Neural crest cell (in vitro differentiated cells): ENCODE measurements around the gene CNTNAP2. TPM values are rescaled to one million over a fixed set of nuclear protein-coding genes. Genes with fewer than 3 reads are reported as not detected.

Source experiments
- DNase-seq: peaks from one replicate; pipeline ENCODE4 v3.0.0; 2021; ENCODE audit warnings: low read depth, mixed read lengths, low spot score
- H3K27ac Mint-ChIP-seq: one replicate; pipeline ENCODE4 v1.8.0; 2021; ENCODE audit warnings: mild to moderate bottlenecking, mixed read lengths; ENCODE audit not compliant: unreplicated experiment
- H3K27me3 Mint-ChIP-seq: 2 replicates; pipeline ENCODE4 v1.8.0; 2021; ENCODE audit warnings: low read depth, mild to moderate bottlenecking, mixed read lengths
- H3K36me3 Mint-ChIP-seq: 2 replicates; pipeline ENCODE4 v1.8.0; 2021; ENCODE audit warnings: low read depth, mild to moderate bottlenecking, mixed read lengths
- H3K4me1 Mint-ChIP-seq: 2 replicates; pipeline ENCODE4 v1.8.0; 2021; ENCODE audit warnings: mixed read lengths
- H3K4me3 Mint-ChIP-seq: one replicate; pipeline ENCODE4 v1.8.0; 2021; ENCODE audit warnings: mild to moderate bottlenecking, mixed read lengths
- H3K9me3 Mint-ChIP-seq: 2 replicates; pipeline ENCODE4 v1.8.0; 2021; ENCODE audit warnings: mixed read lengths
- total RNA-seq: library from RNA; stranded (reverse); gene quantifications from 2 replicates; pipeline ENCODE4 v1.2.1, GENCODE V29; 2021
- TF ChIP-seq, protein P1 (sequence below): fragments of 200-600 bp; sonication (generic); conservative IDR thresholded peaks from 2 replicates; pipeline ENCODE4 v1.5.0; 2021; ENCODE audit warnings: antibody characterized with exemption, mild to moderate bottlenecking

Gene CNTNAP2
- total RNA-seq, 1 donor from 2014 or later = 12.9 TPM

DNA sequence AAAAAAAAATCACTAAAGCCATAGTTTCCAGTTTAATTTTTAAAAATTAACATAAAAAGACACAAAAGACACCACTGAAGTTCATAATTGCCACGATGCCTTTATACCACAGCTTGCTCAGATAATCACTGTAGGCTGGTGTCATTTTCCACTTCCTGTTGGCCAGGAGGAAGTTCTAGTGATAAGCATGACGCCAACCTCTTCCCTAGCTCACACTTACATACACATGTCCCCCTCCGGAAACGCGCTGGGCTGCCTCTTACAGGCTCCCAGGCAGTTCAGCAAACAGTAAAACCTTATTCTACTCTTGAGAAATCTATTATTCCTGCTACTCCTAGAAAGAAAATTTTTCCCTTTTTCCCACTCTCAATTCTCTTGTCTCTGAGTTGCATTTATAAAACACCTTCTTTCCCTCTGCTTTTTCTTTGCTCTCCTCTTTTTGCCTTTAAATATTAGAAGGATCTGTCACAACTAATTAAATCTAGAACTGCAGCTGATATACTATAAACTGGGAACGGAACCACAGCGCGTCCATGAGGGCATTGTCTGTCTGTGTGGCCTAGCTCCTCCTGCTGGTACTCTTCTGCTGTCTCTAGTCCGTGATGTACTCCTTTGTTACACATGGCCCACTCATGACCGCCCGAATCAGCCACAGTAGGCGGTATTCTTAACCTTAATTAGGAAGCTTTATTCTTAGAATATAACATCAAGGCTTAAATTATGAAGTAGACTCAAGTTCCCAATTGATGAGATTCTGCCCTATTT, 664.9 kb downstream of the CNTNAP2 start:
- TF ChIP-seq, protein P1, sequence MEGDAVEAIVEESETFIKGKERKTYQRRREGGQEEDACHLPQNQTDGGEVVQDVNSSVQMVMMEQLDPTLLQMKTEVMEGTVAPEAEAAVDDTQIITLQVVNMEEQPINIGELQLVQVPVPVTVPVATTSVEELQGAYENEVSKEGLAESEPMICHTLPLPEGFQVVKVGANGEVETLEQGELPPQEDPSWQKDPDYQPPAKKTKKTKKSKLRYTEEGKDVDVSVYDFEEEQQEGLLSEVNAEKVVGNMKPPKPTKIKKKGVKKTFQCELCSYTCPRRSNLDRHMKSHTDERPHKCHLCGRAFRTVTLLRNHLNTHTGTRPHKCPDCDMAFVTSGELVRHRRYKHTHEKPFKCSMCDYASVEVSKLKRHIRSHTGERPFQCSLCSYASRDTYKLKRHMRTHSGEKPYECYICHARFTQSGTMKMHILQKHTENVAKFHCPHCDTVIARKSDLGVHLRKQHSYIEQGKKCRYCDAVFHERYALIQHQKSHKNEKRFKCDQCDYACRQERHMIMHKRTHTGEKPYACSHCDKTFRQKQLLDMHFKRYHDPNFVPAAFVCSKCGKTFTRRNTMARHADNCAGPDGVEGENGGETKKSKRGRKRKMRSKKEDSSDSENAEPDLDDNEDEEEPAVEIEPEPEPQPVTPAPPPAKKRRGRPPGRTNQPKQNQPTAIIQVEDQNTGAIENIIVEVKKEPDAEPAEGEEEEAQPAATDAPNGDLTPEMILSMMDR = no peak
- Mint-ChIP-seq H3K4me3 (no peak overlapping the region), H3K4me1 (no peaks in the 10 kb centered on the region), H3K9me3 (peaks cover 7% of the 10 kb centered on the region), H3K27ac (no peak overlapping the region), H3K27me3 (no peaks in the 10 kb centered on the region), H3K36me3 (no peaks in the 10 kb centered on the region)
- DNase-seq = no peak

DNA sequence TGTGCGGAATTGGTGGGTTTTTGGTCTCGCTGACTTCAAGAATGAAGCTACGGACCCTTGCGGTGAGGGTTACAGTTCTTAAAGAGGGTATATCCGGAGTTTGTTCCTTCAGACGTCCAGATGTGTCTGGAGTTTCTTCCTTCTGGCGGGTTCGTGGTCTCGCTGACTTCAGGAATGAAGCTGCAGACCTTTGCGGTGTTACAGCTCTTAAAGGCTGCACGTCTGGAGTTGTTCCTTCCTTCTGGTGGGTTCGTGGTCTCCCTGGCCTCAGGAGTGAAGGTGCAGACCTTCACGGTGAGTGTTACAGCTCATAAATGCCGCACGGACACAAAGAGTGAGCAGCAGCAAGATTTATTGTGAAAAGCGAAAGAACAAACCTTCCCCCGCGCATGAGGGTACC, 670.7 kb downstream of the CNTNAP2 start:
- TF ChIP-seq, protein P1 = no peak
- Mint-ChIP-seq H3K9me3 (no peaks in the 10 kb centered on the region), H3K36me3 (peaks cover 3% of the 10 kb centered on the region), H3K27ac (no peak overlapping the region), H3K27me3 (no peaks in the 10 kb centered on the region), H3K4me3 (no peak overlapping the region), H3K4me1 (no peaks in the 10 kb centered on the region)
- no peak for DNase-seq

DNA sequence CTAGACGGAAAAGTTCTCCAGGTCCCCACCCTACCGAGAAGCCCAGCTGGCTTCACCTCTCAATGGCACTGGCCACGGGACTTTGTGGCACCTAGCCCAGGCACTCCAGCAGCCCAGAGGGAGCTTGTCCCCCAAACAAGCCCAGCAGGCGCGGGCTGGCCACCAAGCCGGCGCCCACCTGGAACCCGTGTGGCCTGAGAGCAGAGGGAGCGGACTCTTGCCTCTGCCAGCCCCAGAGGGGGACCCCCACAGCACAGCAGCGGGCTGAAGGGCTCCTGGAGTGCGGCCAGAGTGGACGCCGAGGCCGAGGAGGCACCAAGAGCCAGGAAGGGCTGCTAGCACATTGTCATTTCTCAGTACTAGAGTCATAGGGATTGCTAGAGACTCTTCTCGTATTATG, 671.4 kb downstream of the CNTNAP2 start:
- Mint-ChIP-seq H3K4me3 (no peak overlapping the region), H3K36me3 (peaks cover 3% of the 10 kb centered on the region), H3K27me3 (no peaks in the 10 kb centered on the region), H3K9me3 (no peaks in the 10 kb centered on the region), H3K4me1 (no peaks in the 10 kb centered on the region), H3K27ac (no peak overlapping the region)
- DNase-seq = no peak
- TF ChIP-seq, protein P1 = no peak

DNA sequence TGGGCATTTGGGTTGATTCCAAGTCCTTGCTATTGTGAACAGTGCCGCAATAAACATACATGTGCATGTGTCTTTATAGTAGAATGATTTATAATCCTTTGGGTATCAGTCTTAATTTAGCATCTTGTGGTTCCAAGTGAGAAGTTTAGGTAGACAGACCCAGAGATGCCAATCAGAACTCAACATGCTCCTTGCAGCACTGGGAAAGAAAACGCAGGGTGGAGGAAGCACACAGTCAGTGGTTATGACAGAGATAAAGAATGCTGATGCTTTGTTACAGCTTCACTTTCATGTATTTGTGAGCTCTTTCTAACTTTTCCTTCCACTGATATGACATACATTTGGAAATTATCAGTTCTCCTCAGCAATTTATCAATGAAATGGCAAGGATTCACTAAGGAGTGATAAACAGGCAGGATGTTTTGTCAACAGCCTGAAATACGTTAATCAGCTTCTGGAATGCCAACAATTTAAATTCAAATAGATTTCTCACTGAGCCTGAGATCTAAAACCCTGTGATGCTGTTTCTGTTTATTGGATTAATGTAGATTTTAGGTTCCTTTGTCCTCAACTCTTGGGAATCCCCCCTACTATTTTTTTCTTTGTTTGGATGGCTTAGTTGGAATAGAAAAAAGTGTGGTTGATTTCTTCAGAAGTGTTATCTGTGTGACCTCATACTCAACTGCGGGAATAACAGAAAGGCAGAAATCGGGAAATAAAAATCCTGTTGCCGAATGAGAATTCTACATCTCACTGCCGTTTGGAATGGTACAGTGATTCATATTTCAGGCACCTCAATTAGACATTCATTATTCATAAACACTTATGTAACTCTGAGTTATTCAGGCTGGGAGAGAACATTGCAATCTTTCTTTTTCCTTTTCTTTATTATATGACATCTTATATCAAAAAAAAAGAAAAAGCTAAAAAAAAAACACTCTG, 675.0 kb downstream of the CNTNAP2 start:
- Mint-ChIP-seq H3K9me3 (peaks cover 5% of the 10 kb centered on the region), H3K27me3 (no peaks in the 10 kb centered on the region), H3K4me3 (no peak overlapping the region), H3K36me3 (peaks cover 8% of the 10 kb centered on the region), H3K4me1 (no peaks in the 10 kb centered on the region), H3K27ac (no peak overlapping the region)
- DNase-seq = no peak
- TF ChIP-seq, protein P1 = no peak

DNA sequence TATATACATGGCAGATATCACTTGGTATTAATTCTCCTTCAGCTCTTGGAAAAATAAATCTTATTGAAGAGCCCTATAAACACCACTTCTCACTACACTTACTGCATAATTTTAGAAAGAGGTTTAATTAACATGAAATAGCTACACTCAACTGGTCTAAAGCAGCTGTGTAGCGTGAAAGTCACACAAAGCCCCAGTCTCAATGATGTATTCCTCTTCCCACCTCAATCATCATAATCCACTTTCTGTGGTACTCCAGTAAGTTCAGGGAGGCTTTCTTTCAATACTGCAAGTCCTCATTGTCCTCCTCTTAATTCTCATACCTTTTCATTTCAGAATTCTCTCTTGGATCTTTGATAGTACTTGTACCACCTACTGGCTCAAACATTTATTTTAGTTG, 688.0 kb downstream of the CNTNAP2 start:
- no peak for DNase-seq
- Mint-ChIP-seq H3K27ac (no peak overlapping the region), H3K36me3 (no peaks in the 10 kb centered on the region), H3K27me3 (no peaks in the 10 kb centered on the region), H3K4me1 (no peaks in the 10 kb centered on the region), H3K4me3 (no peak overlapping the region), H3K9me3 (no peaks in the 10 kb centered on the region)
- TF ChIP-seq, protein P1 = no peak
